ENCODE results near the gene IGHMBP2. TPM values are rescaled to one million over a fixed set of nuclear protein-coding genes. Genes with fewer than 3 reads are reported as not detected.
A peak's percentile ranks its signal among the peaks of the same experiment; 100 is the strongest.

Gene IGHMBP2
- total and polyA plus RNA-seq, 12 donors = 9.0 to 24.3 (median 12.1) TPM

DNA sequence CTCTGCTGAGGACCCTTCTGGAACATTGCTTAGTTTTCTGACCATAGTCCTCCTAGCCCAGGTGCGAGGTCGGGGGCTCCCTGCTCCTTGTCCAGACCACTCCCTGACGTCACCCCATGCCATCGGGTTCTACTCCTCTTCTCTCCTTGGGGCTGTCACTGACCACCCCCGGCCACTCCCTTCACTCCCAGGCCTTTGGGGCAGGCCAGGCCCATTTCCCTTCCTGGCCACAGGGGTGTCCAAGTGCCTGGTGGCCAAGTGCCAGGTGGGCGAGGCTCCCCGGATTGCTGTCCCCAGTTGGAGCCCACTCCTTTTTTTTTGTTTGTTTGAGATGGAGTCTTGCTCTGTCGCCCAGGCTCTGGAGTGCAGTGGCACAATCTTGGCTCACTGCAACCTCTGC is 57.6 kb downstream of the IGHMBP2 start:
- WGBS, 2 donors = 70 to 81% methylated on average over 8 of the region's 8 CpGs
- no peak for ATAC-seq
- no peak for TF ChIP-seq CTCF (IDR thresholded peaks at IDR 0.05)

DNA sequence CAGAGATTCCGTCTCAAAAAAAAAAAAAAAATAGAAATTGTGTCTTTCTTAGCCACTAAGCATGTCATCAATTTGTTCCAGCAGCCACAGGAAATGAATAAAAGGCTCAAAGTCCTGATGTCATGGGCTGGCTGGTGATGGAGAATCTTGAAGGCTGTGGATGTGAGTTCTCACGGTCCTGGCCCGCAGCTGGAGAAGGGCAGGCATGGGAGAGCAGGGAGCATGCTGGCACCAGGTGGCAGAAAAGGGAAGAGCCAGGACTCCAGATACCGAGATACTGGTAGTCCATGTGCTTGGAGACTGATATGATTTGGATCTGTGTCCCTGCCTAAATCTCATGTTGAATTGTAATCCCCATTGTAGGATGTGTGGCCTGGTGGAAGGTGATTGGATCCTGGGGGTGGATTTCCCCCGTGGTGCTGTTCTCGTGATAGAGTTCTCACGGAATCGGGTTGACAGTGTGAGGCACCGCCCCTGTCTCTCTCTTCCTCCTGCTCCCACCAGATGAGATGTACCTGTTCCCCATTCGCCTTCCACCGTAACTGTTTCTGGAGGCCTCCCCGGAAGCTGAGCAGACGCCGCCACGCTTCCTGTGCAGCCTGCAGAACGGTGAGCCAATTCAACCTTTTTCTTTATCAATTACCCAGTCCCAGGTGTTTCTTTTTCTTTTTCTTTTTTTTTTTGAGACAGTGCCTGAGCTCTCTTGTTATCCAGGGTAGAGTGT is 59.0 kb downstream of the IGHMBP2 start:
- ATAC-seq = no peak
- Histone ChIP-seq H3K4me1 (no peaks in the 10 kb centered on the region), H3K4me3 (no peak overlapping the region), H3K27me3 (no peaks in the 10 kb centered on the region), H3K36me3 (no peaks in the 10 kb centered on the region), H3K27ac (no peak overlapping the region), H3K9me3 (peaks cover 0 to 6% (median 0%) of the 10 kb centered on the region in 11 donors)
- no peak for DNase-seq
- intact Hi-C loops (cut with DNase I) = no loop called here
- TF ChIP-seq CTCF (IDR thresholded peaks at IDR 0.05) = no peak
- WGBS, 2 donors = 81 to 85% methylated on average over 16 of the region's 16 CpGs

More for the DNA sequence above, 57.6 kb downstream of the IGHMBP2 start:
- H3K9me3 ChIP-seq = peaks cover 0 to 10% (median 0%) of the 10 kb centered on the region in 11 donors
- intact Hi-C loops (cut with DNase I) = no loop called here
- H3K27ac ChIP-seq = no peak overlapping the region
- no peak overlapping the region for H3K4me3 ChIP-seq
- no peaks in the 10 kb centered on the region for H3K27me3 ChIP-seq
- DNase-seq = no peak
- H3K4me1 ChIP-seq = no peaks in the 10 kb centered on the region
- no peaks in the 10 kb centered on the region for H3K36me3 ChIP-seq

DNA sequence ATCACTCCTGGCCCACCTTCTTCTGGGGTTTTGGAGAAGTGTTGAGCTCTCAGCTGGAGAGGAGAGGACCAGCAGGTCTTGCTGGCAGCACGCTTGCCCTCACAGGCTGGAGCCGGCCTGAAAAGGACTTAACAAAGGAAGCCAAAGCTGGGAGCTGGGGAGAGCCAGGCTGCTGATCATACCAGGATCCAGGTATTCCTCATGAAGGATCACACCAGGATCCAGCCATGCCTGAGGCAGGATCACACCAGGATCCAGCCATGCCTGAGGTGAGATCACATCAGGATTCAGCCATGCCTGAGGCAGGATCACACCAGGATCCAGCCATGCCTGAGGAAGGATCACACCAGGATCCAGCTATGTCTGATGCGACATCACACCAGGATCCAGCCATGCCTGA is 60.1 kb downstream of the IGHMBP2 start:
- H3K4me3 ChIP-seq = no peak overlapping the region
- no peaks in the 10 kb centered on the region for H3K36me3 ChIP-seq
- intact Hi-C loops (cut with DNase I) = no loop called here
- no peak for DNase-seq
- WGBS, 2 donors = 74 to 87% methylated on average over 3 of the region's 3 CpGs
- no peaks in the 10 kb centered on the region for H3K27me3 ChIP-seq
- peak in 4 of 8 donors; percentile 59 to 78 (median 66) for ATAC-seq
- no peaks in the 10 kb centered on the region for H3K9me3 ChIP-seq
- no peak overlapping the region for H3K27ac ChIP-seq
- H3K4me1 ChIP-seq = no peaks in the 10 kb centered on the region
- TF ChIP-seq CTCF (IDR thresholded peaks at IDR 0.05) = no peak

DNA sequence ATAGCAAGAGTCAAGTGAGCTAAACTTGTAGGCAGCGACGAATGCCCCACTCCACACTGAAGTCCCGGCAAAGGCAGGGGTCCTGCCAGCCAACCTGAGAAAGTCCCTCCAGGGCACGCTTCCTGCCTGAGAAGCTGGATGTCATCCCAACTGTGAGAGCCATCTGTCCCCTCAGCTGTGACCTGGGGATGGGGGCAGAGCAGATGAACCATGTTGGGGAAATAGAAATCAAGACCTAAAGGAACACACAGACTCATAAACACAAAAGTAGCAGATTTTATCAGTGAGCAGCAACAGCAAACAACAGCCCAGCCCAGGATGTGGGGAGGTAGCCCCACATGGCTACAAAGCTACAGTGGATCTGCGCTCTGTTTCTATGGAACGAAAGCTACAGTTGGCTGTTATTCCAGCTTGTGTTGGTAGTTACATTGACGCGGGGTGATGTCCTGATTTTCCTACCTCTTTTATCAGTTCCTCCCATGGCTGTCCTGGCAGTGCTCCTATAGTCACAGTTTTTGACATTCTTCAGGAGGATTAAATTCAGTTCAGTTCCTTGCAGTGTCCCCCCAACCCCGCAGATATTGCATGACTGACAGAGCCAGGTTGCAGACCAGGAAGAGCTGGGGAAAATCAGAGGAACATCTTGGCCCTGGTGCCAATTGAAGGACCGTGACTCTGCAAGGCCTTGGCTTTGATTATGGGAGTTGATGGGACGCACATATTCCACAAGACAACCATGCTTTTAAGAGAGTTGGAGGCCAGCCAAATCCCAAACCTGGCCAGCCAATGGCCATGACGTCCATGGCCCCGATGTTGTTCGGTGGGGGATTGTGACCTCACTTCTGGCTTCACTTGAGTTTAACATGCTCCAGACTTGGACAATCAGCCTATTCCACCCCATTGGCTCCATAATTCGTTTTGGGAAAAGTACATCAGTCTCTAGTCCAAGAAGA is 62.5 kb downstream of the IGHMBP2 start:
- Histone ChIP-seq H3K27me3 (peaks cover 0 to 11% (median 0%) of the 10 kb centered on the region in 7 donors), H3K36me3 (no peaks in the 10 kb centered on the region), H3K4me3 (no peak overlapping the region), H3K4me1 (no peaks in the 10 kb centered on the region), H3K27ac (no peak overlapping the region), H3K9me3 (no peaks in the 10 kb centered on the region)
- ATAC-seq (peak in 1 of 8 donors; percentile 52), DNase-seq (no peak)
- intact Hi-C loops (cut with DNase I) = no loop called here
- no peak for TF ChIP-seq CTCF (IDR thresholded peaks at IDR 0.05)
- 80 to 87% methylated on average over 15 of the region's 15 CpGs for WGBS, 2 donors
